Renal cortex interstitium (tissue), 11 donors: Measurements from ENCODE around the gene AGAP1. TPM values are rescaled to one million over a fixed set of nuclear protein-coding genes. Genes with fewer than 3 reads are reported as not detected.
A peak's percentile ranks its signal among the peaks of the same experiment; 100 is the strongest.

Source experiments
- DNase-seq, 11 donors: peaks; one replicate each; pipeline ENCODE4 v3.0.0-alpha.2; 2013; ENCODE audit warnings: low read depth in 9 of 11, low spot score in 4 of 11; ENCODE audit errors: extremely low read depth in 1 of 11
- polyA plus RNA-seq, 3 donors: library from polyadenylated mRNA; unstranded; fragments of 120-200 nt; gene quantifications; one replicate each; pipeline ENCODE4 v1.2.1, GENCODE V29; 2013; ENCODE audit not compliant: insufficient read length in 3 of 3

AGAP1 gene
- polyA plus RNA-seq, 3 donors: 19.1 to 22.8 (median 22.0) TPM

GRCh38 chr2:236177967-236178889 is 684.4 kb downstream of the AGAP1 start:
- peak in 1 of 11 donors; percentile 70 for DNase-seq

DNA sequence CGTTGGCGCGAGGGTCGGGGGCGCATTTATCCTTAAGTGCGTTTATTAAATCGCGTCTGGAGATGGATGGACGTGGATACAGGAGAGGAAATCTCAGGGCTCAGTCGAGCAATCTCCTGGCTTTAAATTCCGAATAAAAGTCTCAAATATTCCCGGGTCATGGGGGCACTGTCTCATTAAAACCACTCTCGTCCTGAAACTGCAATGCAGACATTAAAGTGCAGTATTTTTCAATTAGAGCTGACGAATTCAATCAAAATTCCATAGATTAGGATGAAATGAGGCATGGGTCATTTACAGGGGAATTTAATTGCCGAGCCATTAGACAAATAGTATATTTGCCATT is 685.0 kb downstream of the AGAP1 start:
- DNase-seq: no peak

- no peak for DNase-seq
Measured at GRCh38 chr2:236179236-236180075, 685.6 kb downstream of the AGAP1 start.

- no peak for DNase-seq
Measured at GRCh38 chr2:236180076-236180816, 686.4 kb downstream of the AGAP1 start.

DNA sequence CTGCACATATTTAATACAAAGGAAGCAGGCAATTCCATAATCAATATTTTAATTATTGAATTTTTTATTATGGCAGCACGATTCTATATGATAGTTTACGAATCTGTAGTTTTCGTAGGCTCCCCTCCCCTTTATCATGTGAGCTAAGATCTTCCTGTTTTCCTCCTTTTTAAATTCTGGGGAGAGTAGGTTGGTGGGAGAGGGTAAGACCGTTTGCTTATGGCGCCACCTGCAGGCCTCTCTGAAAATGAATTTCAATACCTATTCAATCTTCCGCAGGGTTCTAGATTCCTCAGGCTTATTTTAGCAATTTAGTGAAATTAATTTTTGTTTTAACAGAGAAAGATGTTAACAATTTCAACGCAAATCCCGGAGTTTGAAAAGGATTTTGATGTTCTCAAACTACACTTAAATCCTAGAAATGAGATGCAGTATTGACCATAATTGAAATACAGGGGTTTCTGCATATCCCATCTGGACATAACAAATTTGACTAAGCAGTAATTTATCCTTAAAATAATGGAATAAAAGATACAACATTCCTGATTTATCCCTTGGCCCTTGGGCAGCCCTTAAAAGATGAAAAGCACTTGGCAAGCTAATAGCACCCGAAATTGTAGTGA is 687.1 kb downstream of the AGAP1 start:
- no peak for DNase-seq
